ENCODE results near the gene LY6G5C. TPM values are rescaled to one million over a fixed set of nuclear protein-coding genes. Genes with fewer than 3 reads are reported as not detected.

Gene LY6G5C
- total and polyA plus RNA-seq, 2 of the 13 experiments (the other 11 are each of a cell fraction or from before 2014, with no cell fraction given), result 0.33 to 0.55 TPM

- ChIA-PET POLR2A (interaction anchor here (0.9 to 5.1 kb wide), 2 partner anchors 9 to 26 kb away, joined by 3 to 31 read pairs; partner anchors contain the start of gene ABHD16A), CTCF (ENCODE audit: low intra/inter-chr PET ratio, low total read pairs) (no interaction called here)
- no peak for ATAC-seq
- Histone ChIP-seq H3K36me3 (replicated peaks in 1 of 2; ENCODE audit: control insufficient read depth in 1 of 2, insufficient read depth in 2 of 2, low read length in 2 of 2) (no peaks in the 10 kb centered on the region), H3K79me2 (ENCODE audit: insufficient read depth, low read length) (no peaks in the 10 kb centered on the region), H2AFZ (ENCODE audit: low read length) (no peak overlapping the region), H4K20me1 (ENCODE audit: insufficient read depth, low read length) (no peaks in the 10 kb centered on the region), H3K4me3 (replicated peaks in 1 of 3; ENCODE audit: insufficient read depth in 1 of 3, low read depth in 2 of 3, low read length in 3 of 3) (no peak overlapping the region), H3K4me2 (ENCODE audit: low read depth, low read length) (no peak overlapping the region), H3K27ac (ENCODE audit: extremely low read length, insufficient read depth, low read length) (no peak overlapping the region), H3K27me3 (ENCODE audit: control insufficient read depth in 1 of 2, insufficient read depth in 2 of 2, low read length in 2 of 2) (peaks cover 11 to 48% of the 10 kb centered on the region in 2 experiments; a peak in 4 of 5 replicates), H3K4me1 (ENCODE audit: insufficient read depth, low read length) (peaks cover 24% of the 10 kb centered on the region), H3K9ac (ENCODE audit: insufficient read depth, low read depth, low read length) (no peak overlapping the region), H3K9me3 (ENCODE audit: low read length) (no peaks in the 10 kb centered on the region)
- BruUV-seq (replicated peaks), result no TSS peak
- no peak for DNase-seq (ENCODE audit: low spot score)
- 53% methylated on average over 8 of the region's 8 CpGs for WGBS (ENCODE audit: low lambda C conversion rate)
- in situ Hi-C loops (cut with HindIII; ENCODE audit: extremely low pct_ligation_motif_present, low pct_unique_long_range_greater_than_20kb), result no loop called here
- FAIRE-seq, result no peak
- intact Hi-C loops (cut with micrococcal nuclease; ENCODE audit: unreplicated experiment), result no loop called here
- TF ChIP-seq GPN1 (CRISPR knock-in tag; IDR thresholded peaks at IDR 0.05; ENCODE audit: borderline replicate concordance) (no peak), TBL1XR1 (IDR thresholded peaks at IDR 0.05; ENCODE audit: borderline replicate concordance, low read length, partially characterized antibody) (no peak), ZNF713 (CRISPR knock-in tag; IDR thresholded peaks at IDR 0.05) (no peak), REXO4 (CRISPR knock-in tag; IDR thresholded peaks at IDR 0.05; ENCODE audit: borderline replicate concordance) (no peak), SRY (CRISPR knock-in tag; IDR thresholded peaks at IDR 0.05) (no peak), ETV5 (CRISPR knock-in tag; IDR thresholded peaks at IDR 0.05; ENCODE audit: borderline replicate concordance) (no peak), ZNF382 (CRISPR knock-in tag; IDR thresholded peaks at IDR 0.05; ENCODE audit: borderline replicate concordance) (no peak), TRIM22 (IDR thresholded peaks at IDR 0.05) (no peak), ZNF251 (CRISPR knock-in tag; IDR thresholded peaks at IDR 0.05) (no peak), ZNF235 (CRISPR knock-in tag; IDR thresholded peaks at IDR 0.05; ENCODE audit: borderline replicate concordance) (no peak), ZKSCAN1 (IDR thresholded peaks at IDR 0.05; ENCODE audit: low read length) (no peak), NFRKB (IDR thresholded peaks at IDR 0.05) (no peak), ZFP37 (CRISPR knock-in tag; IDR thresholded peaks at IDR 0.05; ENCODE audit: borderline replicate concordance) (no peak)
- TF ChIP-seq, protein P1, sequence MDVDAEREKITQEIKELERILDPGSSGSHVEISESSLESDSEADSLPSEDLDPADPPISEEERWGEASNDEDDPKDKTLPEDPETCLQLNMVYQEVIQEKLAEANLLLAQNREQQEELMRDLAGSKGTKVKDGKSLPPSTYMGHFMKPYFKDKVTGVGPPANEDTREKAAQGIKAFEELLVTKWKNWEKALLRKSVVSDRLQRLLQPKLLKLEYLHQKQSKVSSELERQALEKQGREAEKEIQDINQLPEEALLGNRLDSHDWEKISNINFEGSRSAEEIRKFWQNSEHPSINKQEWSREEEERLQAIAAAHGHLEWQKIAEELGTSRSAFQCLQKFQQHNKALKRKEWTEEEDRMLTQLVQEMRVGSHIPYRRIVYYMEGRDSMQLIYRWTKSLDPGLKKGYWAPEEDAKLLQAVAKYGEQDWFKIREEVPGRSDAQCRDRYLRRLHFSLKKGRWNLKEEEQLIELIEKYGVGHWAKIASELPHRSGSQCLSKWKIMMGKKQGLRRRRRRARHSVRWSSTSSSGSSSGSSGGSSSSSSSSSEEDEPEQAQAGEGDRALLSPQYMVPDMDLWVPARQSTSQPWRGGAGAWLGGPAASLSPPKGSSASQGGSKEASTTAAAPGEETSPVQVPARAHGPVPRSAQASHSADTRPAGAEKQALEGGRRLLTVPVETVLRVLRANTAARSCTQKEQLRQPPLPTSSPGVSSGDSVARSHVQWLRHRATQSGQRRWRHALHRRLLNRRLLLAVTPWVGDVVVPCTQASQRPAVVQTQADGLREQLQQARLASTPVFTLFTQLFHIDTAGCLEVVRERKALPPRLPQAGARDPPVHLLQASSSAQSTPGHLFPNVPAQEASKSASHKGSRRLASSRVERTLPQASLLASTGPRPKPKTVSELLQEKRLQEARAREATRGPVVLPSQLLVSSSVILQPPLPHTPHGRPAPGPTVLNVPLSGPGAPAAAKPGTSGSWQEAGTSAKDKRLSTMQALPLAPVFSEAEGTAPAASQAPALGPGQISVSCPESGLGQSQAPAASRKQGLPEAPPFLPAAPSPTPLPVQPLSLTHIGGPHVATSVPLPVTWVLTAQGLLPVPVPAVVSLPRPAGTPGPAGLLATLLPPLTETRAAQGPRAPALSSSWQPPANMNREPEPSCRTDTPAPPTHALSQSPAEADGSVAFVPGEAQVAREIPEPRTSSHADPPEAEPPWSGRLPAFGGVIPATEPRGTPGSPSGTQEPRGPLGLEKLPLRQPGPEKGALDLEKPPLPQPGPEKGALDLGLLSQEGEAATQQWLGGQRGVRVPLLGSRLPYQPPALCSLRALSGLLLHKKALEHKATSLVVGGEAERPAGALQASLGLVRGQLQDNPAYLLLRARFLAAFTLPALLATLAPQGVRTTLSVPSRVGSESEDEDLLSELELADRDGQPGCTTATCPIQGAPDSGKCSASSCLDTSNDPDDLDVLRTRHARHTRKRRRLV (CRISPR knock-in tag; IDR thresholded peaks at IDR 0.05), result no peak
- TF ChIP-seq, protein P2, sequence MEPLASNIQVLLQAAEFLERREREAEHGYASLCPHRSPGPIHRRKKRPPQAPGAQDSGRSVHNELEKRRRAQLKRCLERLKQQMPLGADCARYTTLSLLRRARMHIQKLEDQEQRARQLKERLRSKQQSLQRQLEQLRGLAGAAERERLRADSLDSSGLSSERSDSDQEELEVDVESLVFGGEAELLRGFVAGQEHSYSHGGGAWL (CRISPR knock-in tag; IDR thresholded peaks at IDR 0.05), result no peak
- TF ChIP-seq, protein P3, sequence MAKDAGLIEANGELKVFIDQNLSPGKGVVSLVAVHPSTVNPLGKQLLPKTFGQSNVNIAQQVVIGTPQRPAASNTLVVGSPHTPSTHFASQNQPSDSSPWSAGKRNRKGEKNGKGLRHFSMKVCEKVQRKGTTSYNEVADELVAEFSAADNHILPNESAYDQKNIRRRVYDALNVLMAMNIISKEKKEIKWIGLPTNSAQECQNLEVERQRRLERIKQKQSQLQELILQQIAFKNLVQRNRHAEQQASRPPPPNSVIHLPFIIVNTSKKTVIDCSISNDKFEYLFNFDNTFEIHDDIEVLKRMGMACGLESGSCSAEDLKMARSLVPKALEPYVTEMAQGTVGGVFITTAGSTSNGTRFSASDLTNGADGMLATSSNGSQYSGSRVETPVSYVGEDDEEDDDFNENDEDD (CRISPR knock-in tag; IDR thresholded peaks at IDR 0.05; ENCODE audit: borderline replicate concordance), result no peak
- TF ChIP-seq, protein P4, sequence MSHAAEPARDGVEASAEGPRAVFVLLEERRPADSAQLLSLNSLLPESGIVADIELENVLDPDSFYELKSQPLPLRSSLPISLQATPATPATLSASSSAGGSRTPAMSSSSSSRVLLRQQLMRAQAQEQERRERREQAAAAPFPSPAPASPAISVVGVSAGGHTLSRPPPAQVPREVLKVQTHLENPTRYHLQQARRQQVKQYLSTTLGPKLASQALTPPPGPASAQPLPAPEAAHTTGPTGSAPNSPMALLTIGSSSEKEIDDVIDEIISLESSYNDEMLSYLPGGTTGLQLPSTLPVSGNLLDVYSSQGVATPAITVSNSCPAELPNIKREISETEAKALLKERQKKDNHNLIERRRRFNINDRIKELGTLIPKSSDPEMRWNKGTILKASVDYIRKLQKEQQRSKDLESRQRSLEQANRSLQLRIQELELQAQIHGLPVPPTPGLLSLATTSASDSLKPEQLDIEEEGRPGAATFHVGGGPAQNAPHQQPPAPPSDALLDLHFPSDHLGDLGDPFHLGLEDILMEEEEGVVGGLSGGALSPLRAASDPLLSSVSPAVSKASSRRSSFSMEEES (CRISPR knock-in tag; IDR thresholded peaks at IDR 0.05), result no peak
These were observed 30.4 kb upstream of the LY6G5C start for GRCh38 chr6:31711233-31711632.
